ENCODE results near the gene FXYD2.
"Not testable (repeated sequence)": the region's sequence is repeated elsewhere in the genome, so short reads cannot be mapped to it uniquely, and the experiment has no call there.

FXYD2 gene

GRCh38 chr11:117824571-117825537 lies at the start of gene FXYD2:
TSS of gene FXYD2 (minus strand) at chr11:117824744. CDS start at chr11:117824678, 66 bp downstream.
- DNase-seq, result no peak

GRCh38 chr11:117873828-117874125 lies 49.2 kb upstream of the FXYD2 start:
- no peak for DNase-seq

GRCh38 chr11:117872975-117873827 lies 48.7 kb upstream of the FXYD2 start:
- no peak for DNase-seq

- no peak for DNase-seq
Observed at GRCh38 chr11:117872420-117872961, 47.9 kb upstream of the FXYD2 start.

- DNase-seq, result no peak
Observed at GRCh38 chr11:117871784-117872183, 47.2 kb upstream of the FXYD2 start.

- DNase-seq, result no peak
Observed at GRCh38 chr11:117871160-117871559, 46.6 kb upstream of the FXYD2 start.

GRCh38 chr11:117870103-117870952 lies 45.8 kb upstream of the FXYD2 start:
- DNase-seq, result no peak

- DNase-seq, result no peak
Observed at GRCh38 chr11:117869604-117870003, 45.1 kb upstream of the FXYD2 start.

GRCh38 chr11:117868815-117869561 lies 44.4 kb upstream of the FXYD2 start:
- DNase-seq, result no peak

GRCh38 chr11:117868088-117868487 lies 43.5 kb upstream of the FXYD2 start:
- no peak for DNase-seq

- no peak for DNase-seq
Observed at GRCh38 chr11:117866526-117866925, 42.0 kb upstream of the FXYD2 start.

GRCh38 chr11:117865546-117865945 lies 41.0 kb upstream of the FXYD2 start:
- DNase-seq, result not testable (repeated sequence)

GRCh38 chr11:117863383-117863782 lies 38.8 kb upstream of the FXYD2 start:
- DNase-seq, result no peak

- no peak for DNase-seq
Observed at GRCh38 chr11:117862753-117863152, 38.2 kb upstream of the FXYD2 start.

- DNase-seq, result no peak
Observed at GRCh38 chr11:117862019-117862725, 37.6 kb upstream of the FXYD2 start.

- DNase-seq, result no peak
Observed at GRCh38 chr11:117861151-117862018, 36.8 kb upstream of the FXYD2 start.

GRCh38 chr11:117860139-117860538 lies 35.6 kb upstream of the FXYD2 start:
- no peak for DNase-seq

- no peak for DNase-seq
Observed at GRCh38 chr11:117859488-117860112, 35.1 kb upstream of the FXYD2 start.

- no peak for DNase-seq
Observed at GRCh38 chr11:117859061-117859460, 34.5 kb upstream of the FXYD2 start.
